Activated CD8-positive, alpha-beta memory T cell treated with anti-CD3 and anti-CD28 coated beads for 4 hours (primary cell): ENCODE measurements around the gene SENP5.
"Not testable (repeated sequence)": the region's sequence is repeated elsewhere in the genome, so short reads cannot be mapped to it uniquely, and the experiment has no call there.

ENCODE experiments used
- DNase-seq, 2 donors: peaks; one replicate each; pipeline ENCODE4 v3.0.0-alpha.2; 2020; ENCODE audit warnings: low read depth in 2 of 2

Gene SENP5

GRCh38 chr3:196942915-196943277 lies 75.2 kb downstream of the SENP5 start:
- peak in 1 of 2 donors; percentile 4 for DNase-seq

DNA sequence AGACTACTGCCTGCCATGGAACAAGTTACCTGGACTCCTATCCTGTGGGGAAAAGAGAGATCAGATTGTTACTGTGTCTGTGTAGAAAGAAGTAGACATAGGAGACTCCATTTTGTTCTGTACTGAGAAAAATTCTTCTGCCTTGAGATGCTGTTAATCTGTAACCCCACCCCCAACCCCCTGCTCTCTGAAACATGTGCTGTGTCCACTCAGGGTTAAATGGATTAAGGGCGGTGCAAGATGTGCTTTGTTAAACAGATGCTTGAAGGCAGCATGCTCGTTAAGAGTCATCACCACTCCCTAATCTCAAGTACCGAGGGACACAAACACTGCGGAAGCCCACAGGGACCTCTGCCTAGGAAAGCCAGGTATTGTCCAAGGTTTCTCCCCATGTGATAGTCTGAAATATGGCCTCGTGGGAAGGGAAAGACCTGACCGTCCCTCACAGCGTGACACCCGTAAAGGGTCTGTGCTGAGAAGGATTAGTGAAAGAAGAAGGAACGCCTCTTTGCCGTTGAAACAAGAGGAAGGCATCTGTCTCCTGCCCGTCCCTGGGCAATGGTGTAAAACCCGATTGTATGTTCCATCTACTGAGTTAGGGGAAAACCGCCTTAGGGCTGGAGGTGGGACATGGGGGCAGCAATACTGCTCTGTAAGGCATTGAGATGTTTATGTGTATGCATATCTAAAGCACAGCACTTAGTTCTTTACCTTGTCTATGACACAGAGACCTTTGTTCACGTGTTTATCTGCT lies 76.5 kb downstream of the SENP5 start:
- DNase-seq, result not testable (repeated sequence)

GRCh38 chr3:196947136-196947859 lies 79.6 kb downstream of the SENP5 start:
- no peak for DNase-seq

DNA sequence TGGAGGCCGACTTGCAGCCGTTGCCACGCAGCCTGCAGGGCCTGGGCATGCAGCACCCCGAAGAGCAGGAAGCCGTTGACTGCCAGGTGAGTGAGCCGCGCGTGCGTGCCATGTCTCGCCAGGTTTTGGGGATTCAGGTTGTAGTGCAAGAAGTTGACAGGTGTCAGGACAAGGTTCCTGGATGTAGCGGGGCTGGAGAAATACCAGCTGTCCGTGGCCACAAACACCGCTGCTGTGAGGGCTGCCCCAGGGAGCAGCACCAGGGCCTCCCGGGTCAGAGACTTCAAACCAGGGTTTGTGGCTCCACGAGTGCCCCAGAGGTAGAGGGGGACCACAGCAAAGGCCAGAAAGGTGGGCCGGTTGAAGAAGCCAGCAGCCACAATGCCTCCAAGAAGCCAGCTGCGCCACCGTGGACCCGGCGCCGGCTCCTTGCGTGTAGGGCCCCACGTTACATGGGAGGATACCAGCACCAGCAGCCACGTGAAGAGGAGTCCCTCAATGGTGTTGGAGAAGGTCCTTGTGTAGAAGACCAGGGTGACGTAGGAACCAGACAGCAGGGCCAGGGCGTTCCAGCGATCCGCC lies 80.2 kb downstream of the SENP5 start:
- DNase-seq, result no peak

- no peak for DNase-seq
Observed at GRCh38 chr3:196948442-196949284, 80.9 kb downstream of the SENP5 start.

DNA sequence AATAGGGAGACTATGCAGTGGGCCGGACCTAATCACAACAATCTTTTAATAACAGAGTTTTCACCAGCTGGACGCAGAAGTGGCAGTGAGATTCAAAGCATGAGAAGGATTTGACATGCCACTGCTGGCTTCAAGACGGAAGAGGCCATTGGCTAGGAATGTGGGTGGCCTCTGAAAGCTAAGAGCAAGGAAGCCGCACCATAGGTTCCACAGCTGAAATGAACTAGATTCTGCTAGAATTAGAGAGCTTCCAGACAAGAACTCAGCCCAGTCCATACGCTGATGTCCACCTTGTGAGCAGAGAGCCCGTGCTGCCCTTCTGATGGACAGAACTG lies 81.5 kb downstream of the SENP5 start:
- DNase-seq, result no peak

GRCh38 chr3:196949750-196950149 lies 82.0 kb downstream of the SENP5 start:
- DNase-seq, result no peak

DNA sequence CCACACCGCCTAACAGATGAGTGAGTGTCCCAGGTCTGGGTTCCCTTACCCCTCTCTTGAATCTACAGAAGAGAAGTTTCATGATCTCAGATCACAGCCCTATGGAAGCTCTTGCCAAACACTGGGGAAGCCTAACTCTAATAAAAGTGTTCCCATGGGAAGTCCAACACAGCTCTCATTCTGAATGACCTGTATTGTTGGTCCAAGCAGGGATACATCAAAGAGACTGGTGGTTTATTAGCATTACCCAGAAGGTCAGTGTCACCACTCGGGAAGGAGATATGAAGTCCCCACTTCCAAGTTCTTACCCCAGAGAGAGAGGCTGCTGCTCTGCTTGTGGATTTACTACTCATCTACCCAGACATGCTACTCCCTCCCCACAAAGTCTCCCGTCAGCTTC lies 83.7 kb downstream of the SENP5 start:
- no peak for DNase-seq

- DNase-seq, result no peak
Observed at GRCh38 chr3:196954832-196955231, 87.1 kb downstream of the SENP5 start.

DNA sequence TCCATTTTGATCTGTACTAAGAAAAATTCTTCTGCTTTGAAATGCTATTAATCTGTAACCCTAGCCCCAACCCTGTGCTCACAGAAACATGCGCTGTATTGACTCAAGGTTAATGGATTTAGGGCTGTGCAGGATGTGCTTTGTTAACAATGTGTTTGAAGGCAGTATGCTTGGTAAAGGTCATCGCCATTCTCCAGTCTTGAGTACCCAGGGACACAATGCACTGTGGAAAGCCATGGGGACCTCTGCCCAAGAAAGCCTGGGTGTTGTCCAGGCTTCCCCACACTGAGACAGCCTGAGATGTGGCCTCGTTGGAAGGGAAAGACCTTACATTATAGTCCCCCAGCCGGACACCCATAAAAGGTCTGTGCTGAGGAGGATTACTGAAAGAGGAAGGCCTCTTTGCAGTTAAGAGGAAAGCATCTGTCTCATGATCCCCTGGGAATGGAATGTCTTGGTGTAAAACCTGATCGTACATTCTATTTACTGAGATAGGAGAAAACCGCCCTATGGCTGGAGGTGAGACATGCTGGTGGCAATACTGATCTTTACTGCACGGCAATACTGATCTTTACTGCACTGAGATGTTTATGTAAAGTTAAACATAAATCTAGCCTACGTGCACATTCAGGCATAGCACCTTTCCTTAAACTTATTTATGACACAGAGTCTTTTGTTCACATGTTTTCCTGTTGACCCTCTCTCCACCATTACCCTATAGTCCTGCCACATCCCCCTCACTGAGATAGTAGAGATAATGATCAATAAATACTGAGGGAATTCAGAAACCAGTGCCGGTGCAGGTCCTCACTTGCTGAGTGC lies 94.6 kb downstream of the SENP5 start:
- DNase-seq, result no peak

DNA sequence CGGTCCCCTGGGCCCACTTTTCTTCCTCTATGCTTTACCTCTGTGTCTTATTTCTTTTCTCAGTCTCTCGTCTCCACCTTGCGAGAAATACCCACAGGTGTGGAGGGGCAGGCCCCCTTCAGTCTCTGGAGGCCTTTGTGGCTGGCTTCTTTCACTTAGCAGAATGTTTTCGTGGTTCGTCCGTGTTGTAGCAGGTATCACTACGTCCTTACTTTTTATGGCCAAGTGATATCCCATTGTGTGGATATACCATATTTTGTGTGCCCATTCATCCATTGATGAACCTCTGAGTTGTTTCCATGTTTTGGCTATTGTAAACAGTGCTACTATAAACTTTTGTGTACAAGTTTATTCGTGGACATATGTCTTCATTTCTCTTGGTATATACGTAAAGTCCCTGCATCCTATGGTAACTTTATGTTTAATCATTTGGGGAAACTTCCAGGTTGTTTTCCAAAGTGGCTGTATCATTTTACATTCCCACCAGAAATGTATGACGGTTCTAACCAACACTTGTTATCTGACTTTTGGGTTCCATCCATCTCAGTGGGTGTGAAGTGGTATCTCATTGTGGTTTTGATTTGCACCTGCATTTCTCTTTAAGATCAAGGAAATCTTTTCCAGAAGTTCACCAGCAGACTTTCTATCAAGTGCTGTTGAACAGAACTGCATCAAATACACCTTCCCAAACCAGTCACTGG lies 95.4 kb downstream of the SENP5 start:
- no peak for DNase-seq

GRCh38 chr3:196963631-196963953 lies 95.9 kb downstream of the SENP5 start:
- no peak for DNase-seq

GRCh38 chr3:196965112-196965803 lies 97.5 kb downstream of the SENP5 start:
- no peak for DNase-seq

DNA sequence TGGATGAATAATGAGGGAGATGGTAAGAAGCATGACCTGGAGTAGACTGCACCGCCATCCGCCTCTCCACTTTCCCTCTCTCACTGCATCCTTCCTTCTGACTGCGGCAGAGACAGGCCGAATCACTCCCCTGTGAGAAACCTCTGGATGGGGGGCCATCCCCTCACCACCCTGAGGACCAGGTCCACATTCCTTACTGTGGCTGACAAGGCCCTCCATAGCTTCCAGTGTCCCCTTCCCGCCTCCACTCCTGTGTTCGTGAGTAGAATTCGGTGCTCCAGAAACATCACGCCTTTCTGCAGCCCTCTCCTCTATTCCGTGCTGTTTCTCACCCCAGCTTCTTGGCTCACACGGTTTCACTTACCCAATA lies 98.1 kb downstream of the SENP5 start:
- no peak for DNase-seq

DNA sequence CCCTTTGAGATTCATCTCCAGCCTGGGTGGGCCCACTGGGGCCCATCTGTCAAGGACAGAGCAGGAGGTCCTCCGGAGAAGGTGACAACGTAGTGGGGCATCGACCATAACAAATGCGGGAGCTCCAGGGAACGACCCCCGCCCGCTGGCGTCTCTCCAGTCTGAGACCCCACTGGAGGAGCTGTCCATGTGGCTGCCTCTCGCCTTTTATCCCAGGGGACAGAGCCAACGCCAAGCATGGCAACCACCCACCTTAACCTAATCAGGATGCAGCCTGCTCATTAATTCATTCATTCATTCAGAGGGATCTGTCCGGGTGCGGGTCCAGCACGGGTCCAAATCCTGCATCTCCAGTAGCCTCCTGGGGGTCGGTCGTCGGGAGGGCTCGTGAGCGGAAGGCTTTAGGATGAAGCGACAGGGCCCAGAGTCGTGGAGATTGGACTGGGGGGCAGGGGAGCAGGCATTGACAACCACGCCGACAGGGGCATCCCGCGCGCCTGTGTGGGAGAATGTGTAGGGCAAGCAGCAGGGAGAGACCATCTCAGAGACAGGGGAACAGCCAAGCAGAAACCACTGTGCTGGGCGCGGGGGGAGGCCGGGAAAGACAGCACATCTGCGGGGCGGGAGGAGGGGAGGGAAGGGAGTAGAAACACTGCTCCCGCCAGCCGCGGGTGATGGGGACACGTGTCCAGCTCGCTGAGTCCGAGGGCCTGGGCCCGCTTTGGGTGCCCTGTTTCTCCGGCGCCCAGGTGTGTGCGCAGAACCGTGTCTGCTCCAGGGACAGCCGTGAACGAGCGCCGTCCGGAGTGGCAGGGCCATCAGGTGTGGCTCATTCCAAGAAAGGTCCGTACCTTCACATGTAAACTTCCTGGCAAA lies 99.0 kb downstream of the SENP5 start:
- DNase-seq, result no peak

DNA sequence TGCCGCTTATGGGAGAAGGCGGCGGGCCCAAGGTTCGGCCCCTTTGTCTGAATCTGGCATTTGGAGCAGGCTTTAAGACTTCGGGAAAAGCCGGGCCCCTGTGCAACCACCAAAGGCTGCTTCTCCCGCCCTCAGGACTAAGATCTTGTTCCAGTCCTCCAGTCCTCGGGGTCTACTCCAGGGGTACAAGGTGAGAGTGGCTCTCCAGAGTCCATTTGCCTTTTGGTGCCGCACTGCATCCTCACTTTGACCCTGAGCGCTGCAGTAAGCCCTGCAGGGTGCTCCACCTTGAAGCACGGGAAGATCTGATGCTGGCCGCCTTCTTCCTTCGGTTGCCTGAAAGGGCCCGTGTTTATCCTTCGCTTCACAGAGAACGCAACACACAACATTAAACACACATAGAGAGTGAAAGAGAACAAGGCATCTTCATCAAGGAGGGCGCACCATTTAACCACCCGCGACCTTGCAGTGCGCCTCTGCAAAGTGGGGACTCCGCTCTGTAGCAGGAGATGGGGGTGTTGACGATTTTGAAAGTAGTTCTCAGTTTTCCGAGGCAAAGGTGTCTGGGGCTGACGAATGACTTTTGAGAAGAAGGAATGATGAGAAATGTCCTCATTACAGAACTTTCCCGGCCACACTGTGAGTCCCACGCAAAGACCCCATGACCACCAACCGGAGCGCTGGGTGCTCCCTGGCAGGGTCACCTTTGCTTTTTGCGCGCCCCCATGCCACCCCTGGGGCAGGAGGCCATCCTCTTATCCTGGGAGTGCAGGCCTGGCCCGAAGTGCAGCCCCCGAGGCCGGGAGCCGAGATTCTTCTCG lies 99.9 kb downstream of the SENP5 start:
- no peak for DNase-seq

GRCh38 chr3:196968233-196969133 lies 100.8 kb downstream of the SENP5 start, which contains the start of gene PIGZ:
Gene PIGZ, minus strand, starts transcription at chr3:196968833. Its CDS starts 16,802 bp downstream, at chr3:196952031.
- no peak for DNase-seq
